ENCODE measurements around the gene MTG2.

Gene MTG2

DNA sequence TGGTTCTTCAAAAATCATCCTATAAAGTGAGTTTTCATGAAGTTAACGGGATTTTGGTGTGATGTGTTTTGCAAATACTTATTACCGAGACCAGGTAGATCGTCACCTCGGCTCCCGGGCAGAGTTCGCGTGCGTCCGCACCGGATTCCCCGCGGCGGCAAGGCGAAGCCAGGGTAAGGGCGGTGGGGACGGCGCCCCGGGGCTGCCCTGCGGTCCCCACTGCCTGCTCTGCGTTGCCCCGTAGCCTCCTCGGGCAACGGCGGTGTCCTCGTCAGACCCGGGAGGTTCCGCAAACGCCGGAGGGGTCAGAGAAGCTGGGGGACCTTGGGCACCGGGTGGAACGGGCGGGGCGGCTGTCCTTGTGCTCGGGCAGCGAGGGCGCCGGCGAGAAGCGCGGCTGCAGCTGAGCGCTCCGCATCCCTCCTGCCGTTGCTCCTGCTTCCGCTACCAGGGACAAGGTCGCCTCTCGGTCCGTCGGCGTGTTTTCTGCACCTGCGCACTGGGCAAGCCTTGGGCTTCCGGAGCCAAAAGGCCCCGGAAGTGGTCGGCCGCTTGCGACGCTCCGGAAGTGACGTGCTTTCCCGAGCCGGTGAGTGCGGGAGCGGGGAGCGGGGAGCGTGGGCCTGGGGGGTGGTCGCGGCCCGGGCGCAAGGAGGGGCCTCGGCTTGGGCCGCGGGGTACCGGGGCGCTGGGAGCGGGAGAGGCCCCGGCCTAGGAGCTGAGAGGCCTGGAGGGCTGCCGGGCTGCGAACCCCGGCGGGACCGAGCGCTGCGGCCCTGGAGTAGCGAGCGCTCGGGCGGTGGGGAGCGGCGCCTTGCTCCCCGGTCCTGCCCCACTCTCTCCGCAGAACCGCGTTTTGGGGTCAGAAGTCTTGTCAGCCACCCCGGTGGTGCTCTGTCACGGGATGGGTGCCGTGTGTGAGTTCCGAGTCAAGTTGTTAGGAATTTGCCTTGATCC, at the start of gene MTG2:
Gene MTG2 (plus strand): TSS at position 560 of the 957 bp plus-strand sequence. CDS start 10,393 bp downstream, outside the sequence.
- DNase-seq, result peak; percentile 96

- no peak for DNase-seq
Measured at GRCh38 chr20:62133051-62133845, 49.6 kb upstream of the MTG2 start.

GRCh38 chr20:62133864-62134263, 49.0 kb upstream of the MTG2 start:
- DNase-seq, result no peak

- no peak for DNase-seq
Measured at GRCh38 chr20:62134735-62135231, 48.0 kb upstream of the MTG2 start.

- DNase-seq, result no peak
Measured at GRCh38 chr20:62135573-62136266, 47.1 kb upstream of the MTG2 start.

DNA sequence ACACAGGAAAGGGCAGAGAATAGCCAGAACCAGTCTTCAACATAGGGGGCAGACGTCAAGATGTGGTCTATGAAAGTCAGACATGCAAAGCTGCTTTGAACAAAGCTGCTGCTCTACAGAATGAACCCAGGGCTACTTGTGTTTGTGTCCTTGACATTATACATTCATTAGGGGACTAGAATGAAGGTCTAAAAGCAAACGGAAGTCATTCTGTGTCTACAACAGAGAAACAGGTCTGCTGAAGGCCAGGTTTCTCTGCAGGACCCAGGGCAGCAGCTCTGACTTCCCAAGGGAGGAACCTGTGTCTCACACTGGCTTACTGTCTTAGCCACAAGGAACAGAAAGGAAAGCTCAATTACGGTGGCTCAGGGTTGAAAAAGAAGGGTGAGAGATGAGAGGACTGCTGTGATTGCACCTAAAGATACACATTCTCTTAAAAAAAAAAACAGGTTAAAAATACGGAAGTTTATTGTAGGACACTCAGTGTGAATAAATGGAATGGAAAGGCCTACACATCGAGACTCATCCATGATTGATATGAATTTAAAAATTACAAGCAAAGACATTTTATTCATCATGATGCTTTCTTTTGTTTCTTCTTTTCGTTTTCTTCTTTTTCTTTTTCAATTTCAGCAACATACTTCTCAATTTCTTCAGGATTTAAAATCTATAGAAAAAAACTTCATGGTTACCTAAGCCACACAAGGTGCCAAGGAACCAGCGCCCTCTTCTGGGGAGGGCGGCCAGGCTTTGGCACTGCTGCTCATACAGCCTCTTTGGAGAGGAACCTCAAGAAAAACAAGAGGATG, 46.3 kb upstream of the MTG2 start:
- DNase-seq, result peak; percentile 53

DNA sequence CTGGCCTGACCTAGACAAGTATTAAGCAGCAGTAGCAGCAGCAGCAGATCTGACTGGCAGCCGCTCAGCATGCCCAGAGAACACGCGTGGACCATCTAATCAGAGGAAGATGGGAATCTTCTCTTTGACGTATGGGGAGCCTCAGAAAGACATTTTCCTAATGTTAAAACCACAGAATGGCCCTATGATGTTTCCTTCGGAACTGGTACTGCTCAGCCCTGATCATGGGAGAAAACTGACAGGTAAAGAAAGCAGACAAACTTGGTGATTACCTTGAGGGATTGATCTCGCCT, 45.8 kb upstream of the MTG2 start:
- DNase-seq, result no peak

GRCh38 chr20:62137478-62138203, 45.2 kb upstream of the MTG2 start:
- DNase-seq, result no peak

GRCh38 chr20:62138204-62138543, 44.7 kb upstream of the MTG2 start:
- no peak for DNase-seq

- no peak for DNase-seq
Measured at GRCh38 chr20:62138912-62139311, 43.9 kb upstream of the MTG2 start.

DNA sequence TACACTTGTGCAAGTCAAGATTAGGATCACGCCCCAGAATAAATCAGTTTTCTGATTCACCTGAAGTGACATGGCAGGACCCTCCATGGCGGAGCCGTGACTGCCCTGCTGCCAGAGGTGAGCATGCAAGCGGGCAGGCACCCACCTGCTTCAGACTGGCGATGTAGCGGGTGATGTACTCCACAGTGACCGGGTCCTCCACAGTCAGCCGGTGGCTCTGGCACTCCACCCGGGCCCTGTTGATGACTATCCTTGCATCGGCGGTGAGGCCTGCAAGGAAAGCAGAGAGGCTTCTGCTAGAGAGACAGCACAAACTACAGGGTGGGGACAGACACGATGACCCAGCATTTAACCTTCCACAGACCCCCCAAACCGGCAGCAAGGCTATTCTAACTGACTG, 43.2 kb upstream of the MTG2 start:
- no peak for DNase-seq

DNA sequence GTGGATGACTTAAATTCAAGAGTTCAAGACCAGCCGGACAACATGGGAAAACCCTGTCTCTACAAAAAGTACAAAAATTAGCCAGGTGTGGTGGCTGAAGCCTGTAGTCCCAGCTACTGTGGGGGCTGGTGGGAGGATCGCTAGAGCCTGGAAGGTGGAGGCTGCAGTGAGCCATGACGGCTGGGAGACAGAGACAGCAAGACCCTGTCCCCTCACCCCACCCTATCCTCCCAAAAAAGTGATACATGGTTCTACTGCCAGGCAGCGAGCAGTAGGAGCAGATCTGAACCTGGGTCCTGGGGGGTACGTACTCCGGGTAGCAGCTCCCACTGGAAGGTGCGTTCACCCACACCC, 41.8 kb upstream of the MTG2 start:
- no peak for DNase-seq

- peak; percentile 28 for DNase-seq
Measured at GRCh38 chr20:62141397-62142251, 41.2 kb upstream of the MTG2 start.

GRCh38 chr20:62142252-62143080, 40.4 kb upstream of the MTG2 start:
- no peak for DNase-seq

GRCh38 chr20:62143081-62143956, 39.5 kb upstream of the MTG2 start, which contains the start of the genes PSMA7 and SS18L1:
Gene PSMA7 (minus strand): TSS chr20:62143394. CDS start chr20:62143303, 91 bp downstream.
Gene SS18L1 (plus strand): TSS chr20:62143769. CDS start chr20:62143821, 52 bp downstream.
- DNase-seq, result peak; percentile 84

- DNase-seq, result peak; percentile 62
Measured at GRCh38 chr20:62143957-62144825, 38.6 kb upstream of the MTG2 start.

- DNase-seq, result no peak
Measured at GRCh38 chr20:62145688-62146018, 37.2 kb upstream of the MTG2 start.
